Measurements from ENCODE around the gene CTIF. TPM values are rescaled to one million over a fixed set of nuclear protein-coding genes. Genes with fewer than 3 reads are reported as not detected.

Gene CTIF
- total RNA-seq, 1 donor = 65.9 TPM

- Histone ChIP-seq H3K4me3 (ENCODE audit: insufficient read depth, low read length) (no peak overlapping the region), H2AFZ (ENCODE audit: low read length) (no peak overlapping the region), H4K20me1 (ENCODE audit: insufficient read depth, low read length) (no peaks in the 10 kb centered on the region), H3K79me2 (ENCODE audit: insufficient read depth, low read length) (peaks cover 22% of the 10 kb centered on the region), H3K9me3 (ENCODE audit: low read depth, low read length) (no peaks in the 10 kb centered on the region), H3K27ac (ENCODE audit: low read depth, low read length) (no peak overlapping the region), H3K4me2 (ENCODE audit: insufficient read depth, low read length) (no peak overlapping the region), H3K36me3 (ENCODE audit: insufficient read depth, low read length) (peaks cover 28% of the 10 kb centered on the region), H3K27me3 (ENCODE audit: insufficient read depth, low read length) (no peaks in the 10 kb centered on the region), H3K4me1 (ENCODE audit: insufficient read depth, low read length) (peaks cover 9% of the 10 kb centered on the region)
- TF ChIP-seq CTCF (IDR thresholded peaks at IDR 0.05; ENCODE audit: extremely low read depth, low read depth, low read length) = no peak
- peak; percentile 50 for DNase-seq (ENCODE audit: insufficient read length, low spot score, missing footprints)
These were observed 281.8 kb downstream of the CTIF start for GRCh38 chr18:48820483-48821250.

GRCh38 chr18:48821251-48821590, 282.4 kb downstream of the CTIF start:
- no peak overlapping the region for H3K27ac ChIP-seq (ENCODE audit: low read depth, low read length)
- no peak overlapping the region for H3K4me2 ChIP-seq (ENCODE audit: insufficient read depth, low read length)
- H3K79me2 ChIP-seq (ENCODE audit: insufficient read depth, low read length) = peaks cover 24% of the 10 kb centered on the region
- H3K4me1 ChIP-seq (ENCODE audit: insufficient read depth, low read length) = peaks cover 15% of the 10 kb centered on the region
- no peaks in the 10 kb centered on the region for H3K27me3 ChIP-seq (ENCODE audit: insufficient read depth, low read length)
- DNase-seq (ENCODE audit: insufficient read length, low spot score, missing footprints) = no peak
- H3K9me3 ChIP-seq (ENCODE audit: low read depth, low read length) = no peaks in the 10 kb centered on the region
- H4K20me1 ChIP-seq (ENCODE audit: insufficient read depth, low read length) = no peaks in the 10 kb centered on the region
- H2AFZ ChIP-seq (ENCODE audit: low read length) = no peak overlapping the region
- TF ChIP-seq CTCF (IDR thresholded peaks at IDR 0.05; ENCODE audit: extremely low read depth, low read depth, low read length) = no peak
- peaks cover 26% of the 10 kb centered on the region for H3K36me3 ChIP-seq (ENCODE audit: insufficient read depth, low read length)
- no peak overlapping the region for H3K4me3 ChIP-seq (ENCODE audit: insufficient read depth, low read length)

GRCh38 chr18:48821845-48822244, 283.0 kb downstream of the CTIF start:
- H4K20me1 ChIP-seq (ENCODE audit: insufficient read depth, low read length) = no peaks in the 10 kb centered on the region
- H3K79me2 ChIP-seq (ENCODE audit: insufficient read depth, low read length) = peaks cover 26% of the 10 kb centered on the region
- TF ChIP-seq CTCF (IDR thresholded peaks at IDR 0.05; ENCODE audit: extremely low read depth, low read depth, low read length) = no peak
- no peak overlapping the region for H3K4me3 ChIP-seq (ENCODE audit: insufficient read depth, low read length)
- no peaks in the 10 kb centered on the region for H3K27me3 ChIP-seq (ENCODE audit: insufficient read depth, low read length)
- no peak overlapping the region for H3K27ac ChIP-seq (ENCODE audit: low read depth, low read length)
- no peak overlapping the region for H3K4me2 ChIP-seq (ENCODE audit: insufficient read depth, low read length)
- DNase-seq (ENCODE audit: insufficient read length, low spot score, missing footprints) = no peak
- H2AFZ ChIP-seq (ENCODE audit: low read length) = no peak overlapping the region
- H3K9me3 ChIP-seq (ENCODE audit: low read depth, low read length) = no peaks in the 10 kb centered on the region
- peaks cover 20% of the 10 kb centered on the region for H3K36me3 ChIP-seq (ENCODE audit: insufficient read depth, low read length)
- H3K4me1 ChIP-seq (ENCODE audit: insufficient read depth, low read length) = peaks cover 21% of the 10 kb centered on the region

- Histone ChIP-seq H3K9me3 (ENCODE audit: low read depth, low read length) (no peaks in the 10 kb centered on the region), H3K4me2 (ENCODE audit: insufficient read depth, low read length) (no peak overlapping the region), H4K20me1 (ENCODE audit: insufficient read depth, low read length) (no peaks in the 10 kb centered on the region), H3K4me1 (ENCODE audit: insufficient read depth, low read length) (peaks cover 46% of the 10 kb centered on the region), H3K27ac (ENCODE audit: low read depth, low read length) (peak overlapping the region; percentile 94), H3K79me2 (ENCODE audit: insufficient read depth, low read length) (peaks cover 47% of the 10 kb centered on the region), H2AFZ (ENCODE audit: low read length) (no peak overlapping the region), H3K27me3 (ENCODE audit: insufficient read depth, low read length) (no peaks in the 10 kb centered on the region), H3K4me3 (ENCODE audit: insufficient read depth, low read length) (no peak overlapping the region), H3K36me3 (ENCODE audit: insufficient read depth, low read length) (peaks cover under 1% of the 10 kb centered on the region)
- TF ChIP-seq CTCF (IDR thresholded peaks at IDR 0.05; ENCODE audit: extremely low read depth, low read depth, low read length) = no peak
- DNase-seq (ENCODE audit: insufficient read length, low spot score, missing footprints) = no peak
These were observed 285.6 kb downstream of the CTIF start for GRCh38 chr18:48824231-48824970.
